CD4-positive, alpha-beta T cell (primary cell): ENCODE measurements around the gene TACR3. TPM values are rescaled to one million over a fixed set of nuclear protein-coding genes. Genes with fewer than 3 reads are reported as not detected.
"Not testable (repeated sequence)": the region's sequence is repeated elsewhere in the genome, so short reads cannot be mapped to it uniquely, and the experiment has no call there.

Experiments used
- ATAC-seq: fragments of 200-7000 bp; cut with Tn5 transposase; one replicate; pipeline ENCODE4 v1.10.0; 2022; ENCODE audit warnings: mild to moderate bottlenecking; ENCODE audit not compliant: poor library complexity
- CTCF ChIA-PET: fragments of 350-600 bp; sonication (Branson Sonifier 250); formaldehyde crosslinking; loops from one replicate; lab custom pipeline; 2021; ENCODE audit warnings: antibody characterized with exemption, inconsistent platforms; lab: Charles Lee
- POLR2A ChIA-PET: fragments of 350-600 bp; sonication (Branson Sonifier 250); formaldehyde crosslinking; loops from one replicate; lab custom pipeline; 2021; ENCODE audit warnings: antibody characterized with exemption, inconsistent platforms; lab: Charles Lee
- DNase-seq, 14 experiments: peaks; one replicate each; pipeline ENCODE4 v3.0.0-alpha.2; 2013 to 2020; ENCODE audit warnings: mixed read lengths in 2 of 14
- H3K27ac ChIP-seq, 2 donors: one replicate each; pipeline versions ENCODE4 v1.5.1 to v1.7.0; 2013; ENCODE audit warnings: low read length in 2 of 2, low read depth in 1 of 2, mild to moderate bottlenecking in 1 of 2
- H3K27me3 ChIP-seq, 2 experiments: 1 replicate in 1 of 2; 2 replicates in 1 of 2; pipeline versions ENCODE4 v1.6.1 to v1.7.0; 2013; ENCODE audit warnings: low read length in 2 of 2, control low read depth in 1 of 2, mild to moderate bottlenecking in 1 of 2, moderate library complexity in 1 of 2; ENCODE audit not compliant: insufficient read depth in 2 of 2, control insufficient read depth in 1 of 2
- H3K36me3 ChIP-seq: one replicate; pipeline ENCODE4 v1.6.1; 2013; ENCODE audit warnings: low read length, control low read depth; ENCODE audit not compliant: insufficient read depth
- H3K4me1 ChIP-seq: one replicate; pipeline ENCODE4 v1.6.1; 2013; ENCODE audit warnings: low read length, control low read depth; ENCODE audit not compliant: insufficient read depth
- H3K4me3 ChIP-seq: one replicate; pipeline ENCODE4 v1.5.1; 2013; ENCODE audit warnings: mild to moderate bottlenecking, low read length, moderate library complexity
- H3K9me3 ChIP-seq, 2 experiments: 1 replicate in 1 of 2; 2 replicates in 1 of 2; pipeline versions ENCODE4 v1.6.1 to v1.7.0; 2013; ENCODE audit warnings: low read length in 2 of 2, mild to moderate bottlenecking in 2 of 2, control low read depth in 1 of 2, moderate library complexity in 1 of 2; ENCODE audit not compliant: control insufficient read depth in 1 of 2, insufficient read depth in 1 of 2
- H3K27ac Mint-ChIP-seq: one replicate; pipeline ENCODE4 v1.8.0; 2020; ENCODE audit warnings: mixed read lengths
- H3K27me3 Mint-ChIP-seq: one replicate; pipeline ENCODE4 v1.8.0; 2021; ENCODE audit warnings: mixed read lengths
- H3K36me3 Mint-ChIP-seq: one replicate; pipeline ENCODE4 v1.8.0; 2021; ENCODE audit warnings: low read depth, mixed read lengths
- H3K4me1 Mint-ChIP-seq: one replicate; pipeline ENCODE4 v1.8.0; 2021; ENCODE audit warnings: low read depth, mixed read lengths
- H3K4me3 Mint-ChIP-seq: one replicate; pipeline ENCODE4 v1.8.0; 2020; ENCODE audit warnings: mild to moderate bottlenecking, mixed read lengths
- H3K9me3 Mint-ChIP-seq: one replicate; pipeline ENCODE4 v1.8.0; 2020; ENCODE audit warnings: mixed read lengths
- intact Hi-C, 2 experiments: fragments of 100-400 bp; cut with DNase I in 1 of 2; cut with micrococcal nuclease in 1 of 2; formaldehyde crosslinking; loops; one replicate each; pipeline versions ENCODE4 v1.15.1 to v1.9.0; 2023 to 2025; cut with DNase I, micrococcal nuclease
- total RNA-seq, 174 experiments: library from RNA in 2 of 174; stranded (reverse) in 2 of 174; gene quantifications; one replicate each; pipeline ENCODE4 v1.2.3 and lab custom pipeline; 2021 to 2026
- TF ChIP-seq, protein P1 (sequence below): fragments of 200-600 bp; IDR thresholded peaks from one replicate; pipeline ENCODE4 v1.8.0; 2022; ENCODE audit warnings: antibody characterized with exemption, mild to moderate bottlenecking

Gene TACR3
- total RNA-seq, 2 experiments from 2014 or later = not detected

- Mint-ChIP-seq H3K4me1 (no peaks in the 10 kb centered on the region), H3K27me3 (no peaks in the 10 kb centered on the region), H3K4me3 (no peak overlapping the region), H3K36me3 (no peaks in the 10 kb centered on the region), H3K9me3 (peaks cover 3% of the 10 kb centered on the region), H3K27ac (no peak overlapping the region)
- Histone ChIP-seq H3K36me3 (no peaks in the 10 kb centered on the region), H3K27me3 (no peaks in the 10 kb centered on the region), H3K27ac (no peak overlapping the region), H3K4me1 (no peaks in the 10 kb centered on the region), H3K4me3 (no peak overlapping the region), H3K9me3 (no peaks in the 10 kb centered on the region)
- no peak for DNase-seq
- intact Hi-C loops = no loop called here
- POLR2A ChIA-PET = no interaction called here
- TF ChIP-seq, protein P1, sequence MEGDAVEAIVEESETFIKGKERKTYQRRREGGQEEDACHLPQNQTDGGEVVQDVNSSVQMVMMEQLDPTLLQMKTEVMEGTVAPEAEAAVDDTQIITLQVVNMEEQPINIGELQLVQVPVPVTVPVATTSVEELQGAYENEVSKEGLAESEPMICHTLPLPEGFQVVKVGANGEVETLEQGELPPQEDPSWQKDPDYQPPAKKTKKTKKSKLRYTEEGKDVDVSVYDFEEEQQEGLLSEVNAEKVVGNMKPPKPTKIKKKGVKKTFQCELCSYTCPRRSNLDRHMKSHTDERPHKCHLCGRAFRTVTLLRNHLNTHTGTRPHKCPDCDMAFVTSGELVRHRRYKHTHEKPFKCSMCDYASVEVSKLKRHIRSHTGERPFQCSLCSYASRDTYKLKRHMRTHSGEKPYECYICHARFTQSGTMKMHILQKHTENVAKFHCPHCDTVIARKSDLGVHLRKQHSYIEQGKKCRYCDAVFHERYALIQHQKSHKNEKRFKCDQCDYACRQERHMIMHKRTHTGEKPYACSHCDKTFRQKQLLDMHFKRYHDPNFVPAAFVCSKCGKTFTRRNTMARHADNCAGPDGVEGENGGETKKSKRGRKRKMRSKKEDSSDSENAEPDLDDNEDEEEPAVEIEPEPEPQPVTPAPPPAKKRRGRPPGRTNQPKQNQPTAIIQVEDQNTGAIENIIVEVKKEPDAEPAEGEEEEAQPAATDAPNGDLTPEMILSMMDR = no peak
- ATAC-seq = no peak
- CTCF ChIA-PET = no interaction called here
Measured at GRCh38 chr4:103591841-103592240, 127.9 kb downstream of the TACR3 start.

GRCh38 chr4:103567591-103567990, 152.2 kb downstream of the TACR3 start:
- intact Hi-C loops = no loop called here
- TF ChIP-seq, protein P1 = no peak
- Mint-ChIP-seq H3K27ac (no peak overlapping the region), H3K4me3 (no peak overlapping the region), H3K27me3 (no peaks in the 10 kb centered on the region), H3K4me1 (no peaks in the 10 kb centered on the region), H3K36me3 (no peaks in the 10 kb centered on the region), H3K9me3 (peaks cover 8% of the 10 kb centered on the region)
- Histone ChIP-seq H3K4me1 (no peaks in the 10 kb centered on the region), H3K27me3 (no peaks in the 10 kb centered on the region), H3K36me3 (no peaks in the 10 kb centered on the region), H3K4me3 (no peak overlapping the region), H3K27ac (no peak overlapping the region), H3K9me3 (no peaks in the 10 kb centered on the region)
- CTCF ChIA-PET = no interaction called here
- DNase-seq (no peak), ATAC-seq (no peak)
- POLR2A ChIA-PET = no interaction called here

GRCh38 chr4:103559178-103559577, 160.6 kb downstream of the TACR3 start:
- intact Hi-C loops, ATAC-seq, H3K4me3 Mint-ChIP-seq, H3K36me3 ChIP-seq, H3K9me3 Mint-ChIP-seq, H3K9me3 ChIP-seq, H3K27me3 ChIP-seq, DNase-seq, H3K27me3 Mint-ChIP-seq, POLR2A ChIA-PET, H3K27ac Mint-ChIP-seq, H3K4me1 ChIP-seq, CTCF ChIA-PET, H3K36me3 Mint-ChIP-seq, H3K27ac ChIP-seq, H3K4me3 ChIP-seq, H3K4me1 Mint-ChIP-seq: not testable (repeated sequence)
